T-helper 1 cell (primary cell): ENCODE measurements around the gene TRH.
A peak's percentile ranks its signal among the peaks of the same experiment; 100 is the strongest.
"Not testable (repeated sequence)": the region's sequence is repeated elsewhere in the genome, so short reads cannot be mapped to it uniquely, and the experiment has no call there.

Experiments used
- DNase-seq, 5 donors: peaks; one replicate each; pipeline ENCODE4 v3.0.0-alpha.2; 2012 to 2020

TRH gene

DNA sequence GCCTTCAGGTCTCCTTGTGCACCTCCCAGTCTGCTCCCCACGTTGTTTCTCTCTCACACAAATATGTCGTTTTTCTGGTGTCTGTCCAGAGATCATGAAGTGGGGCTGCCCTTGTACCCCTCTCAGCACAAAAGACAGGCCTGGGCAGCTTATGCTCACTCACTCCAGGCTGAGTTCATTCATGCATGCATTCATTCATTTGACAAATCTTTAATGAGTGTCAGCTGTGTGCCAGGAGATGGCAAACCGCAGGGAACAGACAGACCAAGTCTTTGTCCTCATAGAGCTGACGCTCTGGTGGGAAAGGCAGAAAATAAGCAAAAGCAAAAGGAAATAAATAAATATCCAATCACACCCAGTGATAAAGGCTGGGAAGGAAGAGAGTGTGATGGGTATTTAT, 7.6 kb upstream of the TRH start:
- DNase-seq, result no peak

DNA sequence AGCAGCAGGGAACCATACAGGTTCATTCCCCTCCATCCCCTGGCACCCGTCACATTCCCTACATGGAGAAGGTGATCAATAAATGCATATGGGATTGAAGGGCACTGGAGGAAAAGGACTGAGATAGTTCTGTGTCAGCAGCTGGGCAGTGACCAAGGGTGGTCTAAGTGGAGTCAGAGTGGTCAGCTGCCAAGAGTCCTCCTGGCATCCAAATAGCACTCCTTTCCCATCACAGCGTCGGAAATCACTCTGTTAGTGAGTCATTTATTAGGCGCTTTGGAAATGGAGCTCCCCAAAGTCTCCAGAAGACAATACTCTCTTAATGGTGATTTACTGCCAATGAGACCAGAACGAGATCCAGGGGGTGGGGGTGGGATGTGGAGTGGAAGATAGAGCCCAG, 6.8 kb upstream of the TRH start:
- DNase-seq, result no peak

DNA sequence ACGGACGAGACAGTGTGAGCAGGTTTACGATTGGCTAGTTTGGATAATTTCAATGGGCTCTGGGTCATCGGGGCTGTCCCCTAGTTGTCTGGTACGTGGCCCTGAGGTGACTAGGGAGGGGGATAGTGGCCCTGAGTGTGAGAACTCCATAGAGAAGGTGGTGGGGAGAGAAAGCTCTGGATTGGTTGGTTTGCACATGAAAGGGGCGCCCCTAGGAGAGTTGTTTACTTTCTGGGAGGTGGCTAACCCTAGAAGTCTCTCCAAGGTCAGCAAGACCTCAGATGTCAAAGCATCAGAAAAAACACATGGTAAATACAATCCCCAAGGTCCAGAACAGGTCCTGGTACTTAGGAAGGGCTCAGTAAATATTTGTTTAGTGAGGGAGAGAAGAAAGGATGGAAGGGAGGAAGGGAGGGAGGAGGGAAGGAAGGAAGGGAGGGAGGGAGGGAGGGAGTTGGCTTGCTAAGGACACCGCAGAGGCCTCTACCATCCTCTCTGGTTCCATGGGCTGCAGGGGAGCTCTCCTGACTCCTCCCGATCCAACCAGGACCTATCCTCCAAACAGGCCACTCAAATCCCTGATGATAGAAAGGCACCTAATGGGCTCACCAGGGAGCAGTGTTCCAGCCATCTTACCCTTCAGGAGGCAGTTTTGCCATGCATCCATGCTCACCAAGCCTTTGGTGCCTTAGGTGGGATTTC, 3.0 kb upstream of the TRH start:
- DNase-seq, result no peak

DNA sequence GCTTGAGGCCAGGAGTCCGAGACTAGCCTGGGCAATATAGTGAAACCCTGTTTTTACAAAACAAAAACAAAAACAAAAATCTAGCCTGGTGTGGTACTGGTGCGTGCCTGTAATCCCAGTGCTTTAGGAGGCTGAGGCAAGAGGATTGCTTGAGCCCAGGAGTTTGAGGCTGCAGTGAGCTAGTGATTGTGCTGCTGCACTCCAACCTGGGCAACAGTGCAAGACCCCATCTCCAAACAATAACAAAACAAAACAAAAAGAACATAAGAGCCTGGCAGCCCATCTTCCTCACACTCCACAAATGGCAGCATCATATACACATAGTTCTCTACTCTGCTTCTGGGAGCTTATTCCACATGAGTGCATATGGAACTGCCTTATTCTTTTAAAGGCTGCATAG, 2.2 kb upstream of the TRH start:
- DNase-seq, result no peak

DNA sequence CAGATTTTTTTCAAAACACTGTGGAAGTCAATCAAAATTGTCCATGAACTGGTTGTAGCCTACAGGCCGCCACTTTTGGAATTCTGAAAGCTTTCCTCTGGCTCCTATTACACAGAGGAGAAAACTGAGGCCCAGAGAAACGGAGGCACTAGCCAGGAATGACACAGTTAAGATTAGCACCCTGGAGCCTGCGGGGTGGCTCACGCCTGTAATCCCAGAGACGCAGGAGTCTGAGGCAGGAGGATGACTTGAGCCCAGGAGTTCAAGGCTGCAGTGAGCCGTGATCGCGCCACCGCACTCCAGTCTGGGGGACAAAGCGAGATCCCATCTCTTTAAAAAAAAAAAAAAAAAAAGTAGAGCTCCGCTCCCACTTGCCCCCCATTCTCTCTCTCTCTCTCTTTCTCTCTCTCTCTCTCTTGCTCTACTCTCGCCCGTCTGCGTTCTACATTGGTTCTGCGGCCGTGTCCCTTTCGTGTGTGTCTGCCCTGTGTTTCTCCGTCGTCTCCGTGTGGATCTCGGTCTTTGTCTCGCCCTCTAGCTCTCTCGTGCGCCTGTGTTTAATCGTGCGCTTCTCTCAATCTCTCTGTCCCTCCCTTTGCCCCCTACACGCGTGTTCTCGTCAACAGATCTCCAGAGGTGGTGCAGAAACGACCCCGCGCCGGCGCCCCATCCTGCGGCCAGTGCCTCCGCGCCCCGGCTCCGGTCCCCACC, 512 bp upstream of the TRH start:
- DNase-seq, result no peak

DNA sequence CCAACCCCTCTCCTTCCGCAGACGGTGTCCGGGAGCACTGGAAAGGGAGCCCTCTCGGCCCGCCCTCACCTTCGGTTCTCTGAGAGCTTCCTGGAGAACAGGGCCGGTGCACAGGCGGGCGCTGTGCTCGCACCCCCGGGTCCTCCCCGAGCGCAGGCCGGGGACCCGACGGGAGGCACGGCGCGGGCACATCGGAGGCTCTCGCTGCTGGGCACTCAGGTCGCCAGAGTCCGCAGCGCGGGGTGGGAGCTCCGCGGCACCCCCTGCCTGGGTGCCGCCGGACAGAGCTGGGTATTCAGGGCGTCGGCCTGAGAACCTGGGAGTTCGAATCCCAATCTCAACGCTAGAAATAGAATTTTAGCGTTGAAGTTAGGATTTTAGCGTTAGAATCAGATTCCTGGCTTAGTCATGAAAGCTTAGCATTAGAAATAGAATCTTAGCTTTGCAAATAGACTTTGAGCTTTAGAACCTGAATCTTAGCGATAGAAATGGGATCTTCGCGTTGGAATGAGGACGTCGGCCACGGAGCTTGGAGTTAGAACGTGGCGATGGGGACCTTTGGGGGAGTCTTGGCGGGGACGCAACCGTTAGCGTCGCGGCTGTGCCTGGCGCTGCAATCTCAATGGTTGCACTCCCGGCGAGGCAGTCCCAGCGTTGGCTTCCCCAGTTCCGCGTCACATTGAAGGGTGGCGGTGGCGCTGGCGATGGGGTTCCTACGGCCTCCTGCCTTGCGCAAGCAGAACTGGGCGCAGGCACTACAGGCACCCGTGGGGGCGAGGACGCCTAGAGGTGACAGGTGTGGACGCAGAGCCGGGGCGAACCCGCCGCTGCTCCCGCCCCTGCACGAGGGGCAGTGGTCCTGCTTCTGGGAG, 549 bp downstream of the TRH start:
- DNase-seq, result no peak

DNA sequence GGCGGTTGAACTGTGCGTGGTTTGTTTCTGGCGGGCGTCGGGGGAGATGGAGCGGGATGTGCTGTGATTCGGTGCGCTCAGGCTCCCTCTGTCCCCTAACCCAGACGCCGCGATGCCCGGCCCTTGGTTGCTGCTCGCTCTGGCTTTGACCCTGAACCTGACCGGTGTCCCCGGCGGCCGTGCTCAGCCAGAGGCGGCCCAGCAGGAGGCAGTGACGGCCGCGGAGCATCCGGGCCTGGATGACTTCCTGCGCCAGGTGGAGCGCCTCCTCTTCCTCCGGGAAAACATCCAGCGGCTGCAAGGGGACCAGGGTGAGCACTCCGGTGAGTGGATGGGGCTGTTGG, 1.2 kb downstream of the TRH start:
- DNase-seq, result no peak

DNA sequence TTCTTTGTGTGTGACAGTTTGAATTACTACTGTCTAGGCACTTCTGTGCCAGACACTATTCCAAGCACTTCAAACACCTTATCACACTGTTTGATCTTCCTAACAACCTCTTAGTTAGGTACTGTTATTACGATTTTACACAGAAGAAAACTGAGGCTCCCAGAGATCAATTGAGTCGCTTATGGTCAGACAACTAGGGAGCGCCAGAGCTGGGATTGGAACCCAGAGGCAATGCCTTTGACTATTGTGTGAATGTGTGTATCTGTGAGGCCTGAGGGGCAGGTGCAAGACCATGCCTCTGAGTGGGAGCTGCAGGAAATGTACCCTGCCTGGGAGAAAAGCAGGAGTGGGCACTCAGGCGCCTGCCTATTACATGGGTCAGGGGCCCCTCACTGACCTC, 1.8 kb downstream of the TRH start:
- no peak for DNase-seq

DNA sequence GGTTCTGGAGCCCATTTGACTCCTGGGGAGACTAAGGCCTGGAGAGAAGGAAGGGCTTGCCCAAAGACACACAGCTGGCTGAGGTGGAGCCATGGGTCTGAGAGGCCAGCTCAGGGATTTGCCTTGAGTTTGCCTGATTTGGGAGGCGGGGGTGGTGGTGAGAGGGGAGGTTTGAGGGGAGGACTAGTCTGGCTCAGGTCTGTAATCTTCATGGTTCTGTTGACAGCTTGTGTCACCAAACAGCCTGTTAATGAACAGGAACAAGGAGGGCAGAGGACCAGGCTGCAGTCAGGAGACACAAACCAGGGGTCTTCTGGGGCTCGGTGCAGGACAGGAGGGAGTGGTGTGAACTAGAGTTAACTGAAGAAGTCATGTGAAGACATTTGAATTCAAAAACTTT, 3.6 kb downstream of the TRH start:
- DNase-seq, result no peak

DNA sequence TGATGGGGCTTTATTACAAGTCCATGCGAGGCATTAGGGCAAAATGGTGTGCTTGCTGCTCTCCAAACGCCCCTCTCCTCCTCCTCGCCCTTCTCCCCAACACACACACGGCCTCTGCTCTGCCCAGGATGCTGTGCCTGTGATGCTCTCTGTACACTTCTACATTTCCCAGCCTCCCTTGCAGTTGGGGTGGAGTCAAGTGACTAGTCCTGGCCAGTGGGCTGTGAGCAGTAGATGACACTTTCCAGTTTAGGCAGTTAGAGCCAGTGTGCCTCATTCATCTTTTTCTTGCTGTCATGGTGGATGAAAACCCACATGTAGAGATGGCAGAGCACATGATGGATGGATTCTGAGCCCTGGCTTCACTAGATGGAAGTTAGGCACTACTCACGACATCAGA, 5.4 kb downstream of the TRH start:
- DNase-seq, result no peak

DNA sequence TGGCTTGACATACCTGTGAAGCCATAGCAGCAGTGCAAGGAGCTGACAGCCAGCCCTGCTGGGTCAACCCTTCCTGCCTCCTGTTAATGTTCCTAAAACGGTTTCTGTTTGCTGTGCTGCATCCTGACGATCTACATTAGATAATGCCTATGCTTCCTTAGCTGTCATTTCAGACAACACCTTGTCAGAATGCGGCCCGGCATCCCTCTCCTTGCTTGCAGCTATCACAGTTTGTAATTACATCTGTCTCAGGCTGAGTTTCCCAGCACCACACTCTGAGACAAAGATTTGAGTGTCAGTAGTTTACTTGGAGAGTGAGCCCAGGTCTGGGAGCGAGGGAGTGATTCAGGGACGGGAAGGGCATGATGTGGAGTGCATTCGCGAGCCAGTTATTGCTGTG, 9.0 kb downstream of the TRH start:
- no peak for DNase-seq

DNA sequence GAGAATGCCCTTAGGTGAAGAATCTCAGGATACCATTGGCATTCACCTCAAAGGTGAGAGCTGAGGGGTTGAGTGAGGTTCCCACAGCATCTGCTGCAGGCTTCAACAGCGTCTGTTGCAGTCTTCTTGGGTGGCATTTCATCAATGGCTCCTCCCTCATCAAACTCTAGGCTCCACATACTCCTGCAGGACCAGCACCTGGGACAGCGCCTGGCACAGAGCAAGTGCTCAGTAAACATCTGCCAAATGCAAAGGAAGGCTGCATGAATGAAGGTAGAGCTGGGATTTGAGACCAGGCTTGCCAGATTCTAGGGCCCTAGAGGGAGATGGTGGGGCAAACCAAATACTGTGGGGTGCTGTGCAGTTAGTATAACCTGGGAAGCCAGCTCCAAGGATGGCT, 9.6 kb downstream of the TRH start:
- DNase-seq, result no peak

DNA sequence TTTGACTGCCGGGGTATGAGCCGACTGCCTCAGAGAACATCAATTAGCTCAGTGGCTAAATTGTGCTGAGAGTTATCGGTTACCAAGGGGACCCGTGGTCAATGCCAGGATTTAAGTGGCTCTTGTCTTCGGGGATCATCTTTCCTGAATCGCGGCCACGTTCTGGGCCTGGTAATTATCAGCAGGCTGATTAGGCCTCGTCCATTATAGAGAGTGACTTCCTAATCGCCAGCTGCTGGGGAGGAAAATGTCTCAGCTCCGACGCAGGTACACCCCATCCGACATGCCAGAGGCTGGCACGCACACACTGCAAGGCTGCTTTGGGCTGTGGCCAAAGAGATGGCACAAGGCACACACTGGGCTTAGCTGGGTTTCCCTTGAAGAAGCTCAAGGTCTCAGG, 10.6 kb downstream of the TRH start:
- DNase-seq, result no peak

DNA sequence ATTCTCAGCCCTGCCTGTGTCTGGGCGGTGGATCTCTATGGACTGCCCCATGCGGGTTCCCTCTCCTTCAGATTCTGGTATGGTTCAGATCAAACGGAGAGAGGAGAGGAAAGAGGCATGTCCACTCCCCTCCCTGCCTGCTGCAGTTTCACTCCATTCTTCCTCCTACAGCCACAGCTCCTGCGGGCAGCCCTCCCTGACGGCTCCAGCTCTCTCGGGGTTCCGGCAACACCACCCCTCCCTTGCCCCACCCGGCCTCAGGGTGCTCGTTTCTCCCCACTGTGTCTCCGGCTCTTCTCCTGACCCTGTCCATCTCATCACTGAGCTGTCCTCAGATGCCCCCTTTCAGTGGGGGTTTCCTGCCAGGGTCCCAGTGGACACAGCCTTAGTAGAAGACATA, 13.9 kb downstream of the TRH start:
- no peak for DNase-seq

DNA sequence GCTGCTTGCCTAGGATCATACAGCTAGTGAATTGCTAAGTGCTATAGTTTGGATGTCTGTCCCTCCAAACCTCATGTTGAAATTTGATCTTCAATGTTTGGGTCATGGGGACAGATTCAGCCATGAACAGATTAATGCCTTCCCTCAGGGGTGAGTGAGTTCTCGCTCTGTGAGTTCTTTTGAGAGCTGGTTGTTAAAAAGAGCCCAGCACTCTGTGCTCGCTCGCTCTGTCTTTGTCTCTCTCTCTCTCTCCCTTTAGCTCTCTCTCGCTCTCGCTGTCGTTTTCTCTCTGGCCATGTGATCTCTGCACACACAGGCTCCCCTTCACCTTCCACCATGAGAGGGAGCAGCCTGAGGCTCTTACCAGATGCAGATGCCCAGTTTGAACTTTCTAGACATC, 14.9 kb downstream of the TRH start:
- no peak for DNase-seq

DNA sequence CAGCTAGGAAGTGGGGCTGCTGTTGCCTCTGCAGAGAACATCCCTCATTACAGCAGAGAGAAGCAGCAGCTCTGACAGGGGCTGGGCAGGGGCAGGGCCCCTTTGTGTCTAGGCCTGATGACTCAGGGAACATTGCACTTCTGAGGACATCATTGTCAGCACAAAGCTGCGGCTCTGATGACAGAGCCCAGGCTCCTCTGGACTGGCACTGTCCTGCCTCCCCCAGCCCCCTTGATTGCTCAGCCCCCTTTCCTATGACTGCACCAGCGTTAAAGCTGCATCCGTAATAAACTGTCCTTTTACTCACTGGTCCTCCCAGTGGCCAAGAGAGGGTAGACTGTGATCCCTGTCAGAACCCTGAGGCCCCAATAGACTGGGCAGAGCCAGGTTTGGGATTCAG, 18.3 kb downstream of the TRH start:
- DNase-seq, result no peak

DNA sequence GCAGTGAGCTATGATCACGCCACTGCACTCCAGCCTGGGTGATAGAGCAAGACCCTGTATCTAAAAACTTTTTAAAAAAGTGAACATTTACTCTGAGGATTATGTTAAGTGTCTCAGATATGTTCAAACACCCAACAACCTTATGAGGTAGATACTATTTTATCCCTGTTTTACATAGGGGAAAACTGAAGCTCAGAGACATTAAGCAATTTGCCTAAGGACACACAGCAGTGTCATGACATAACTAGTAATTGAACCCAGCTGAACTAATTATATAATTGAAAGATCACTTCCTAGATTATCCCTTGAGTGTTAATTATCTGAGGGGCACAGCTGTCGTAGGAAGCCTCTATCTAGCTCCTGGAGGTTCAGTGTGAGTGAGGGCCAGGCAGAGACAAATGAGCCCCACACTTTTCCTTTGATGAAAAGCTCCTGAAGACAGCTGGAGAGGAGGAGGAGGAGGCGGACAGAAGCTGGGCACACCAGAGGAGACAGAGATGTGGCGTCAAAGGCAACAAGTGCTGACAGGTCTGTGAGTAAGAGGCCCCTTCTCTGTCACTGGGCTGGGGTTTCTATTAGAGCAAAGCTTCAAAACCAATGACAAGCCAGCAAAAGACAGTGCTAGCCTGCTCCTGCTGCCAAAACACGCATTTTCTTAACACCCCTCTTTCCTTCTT, 20.5 kb downstream of the TRH start:
- DNase-seq, result no peak

DNA sequence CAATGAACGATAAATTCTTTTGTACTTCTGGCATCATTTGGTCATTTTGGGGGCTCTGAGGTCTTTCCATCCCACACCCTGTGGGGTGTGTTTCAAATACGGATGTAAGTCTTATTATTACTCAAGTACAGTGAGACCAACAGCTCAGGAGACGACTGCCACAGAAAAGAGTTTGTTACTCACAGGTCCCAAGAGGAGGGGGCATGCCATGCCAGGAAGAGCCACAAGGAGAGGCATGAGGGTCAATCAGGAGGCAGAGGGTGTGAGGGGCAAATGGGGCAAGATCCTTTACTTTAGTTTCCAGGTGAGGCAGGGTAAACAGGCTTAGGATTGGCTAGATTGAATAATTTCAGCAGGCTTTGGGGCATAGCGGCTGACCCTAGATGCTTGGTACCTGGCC, 21.6 kb downstream of the TRH start:
- DNase-seq, result no peak

DNA sequence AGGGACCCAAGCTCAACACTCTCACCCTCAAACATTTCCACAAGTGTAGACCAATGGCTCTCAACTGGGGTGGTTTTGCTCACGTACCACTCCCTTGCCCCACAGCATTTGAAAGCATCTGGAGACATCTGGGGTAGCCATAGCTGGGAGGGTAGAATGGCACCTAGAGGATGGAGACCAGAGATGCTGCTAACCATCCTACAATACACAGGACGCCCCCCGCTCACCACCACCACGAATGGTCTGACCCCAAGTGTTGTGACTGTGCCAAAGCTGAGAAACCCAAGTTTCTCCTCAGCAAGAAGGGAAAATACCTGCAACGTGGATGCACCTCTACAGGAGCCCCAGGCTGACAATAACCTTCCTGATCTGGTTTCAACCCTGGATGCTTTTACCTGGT, 24.7 kb downstream of the TRH start:
- not testable (repeated sequence) for DNase-seq

DNA sequence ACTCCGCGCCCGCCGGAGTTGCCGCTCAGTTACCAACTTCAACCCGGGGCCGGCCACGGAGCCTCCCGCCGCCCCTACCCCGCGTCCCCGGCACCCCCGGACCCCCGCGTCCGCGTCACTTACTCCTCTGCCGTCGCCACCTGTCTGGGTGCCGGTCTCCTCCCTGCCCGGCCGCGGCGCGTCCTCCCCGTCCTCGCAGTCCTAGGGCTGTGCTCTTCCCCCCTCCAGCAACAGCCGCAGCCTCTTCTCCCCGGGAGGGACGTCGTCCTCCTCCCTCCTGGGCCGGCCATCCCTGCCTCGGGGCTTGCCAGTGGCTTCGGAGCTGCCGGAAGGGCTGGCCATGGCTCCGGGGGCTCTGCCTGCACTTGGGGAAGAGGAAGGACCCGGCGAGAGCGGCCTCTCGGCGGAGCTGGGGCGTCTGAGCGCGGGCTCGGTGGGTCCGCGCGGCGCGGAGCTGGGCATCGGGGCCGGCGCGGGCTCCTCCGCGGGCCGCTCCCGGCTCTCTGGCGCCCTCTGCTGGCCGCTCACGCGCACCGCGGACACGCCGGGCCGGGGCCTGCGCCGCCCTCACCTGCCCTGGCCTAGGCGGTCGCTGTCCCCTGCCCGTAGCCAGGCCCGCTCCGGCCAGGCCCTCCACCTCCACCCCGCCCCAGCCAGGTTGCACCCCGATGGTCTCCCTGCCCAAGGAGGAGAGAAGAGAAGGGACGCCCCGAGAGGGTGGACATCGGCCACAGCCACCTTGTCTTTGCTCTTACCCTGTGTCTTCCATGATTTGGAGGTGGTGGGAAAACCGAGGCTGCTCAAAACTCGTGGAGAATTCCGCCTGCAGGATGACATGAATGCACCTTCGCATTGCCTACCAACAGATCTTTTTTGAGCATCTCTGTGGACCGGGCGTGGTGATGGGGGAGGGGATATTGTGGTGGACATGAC, 28.4 kb downstream of the TRH start:
- peak; percentile 27 to 67 (median 46) for DNase-seq

DNA sequence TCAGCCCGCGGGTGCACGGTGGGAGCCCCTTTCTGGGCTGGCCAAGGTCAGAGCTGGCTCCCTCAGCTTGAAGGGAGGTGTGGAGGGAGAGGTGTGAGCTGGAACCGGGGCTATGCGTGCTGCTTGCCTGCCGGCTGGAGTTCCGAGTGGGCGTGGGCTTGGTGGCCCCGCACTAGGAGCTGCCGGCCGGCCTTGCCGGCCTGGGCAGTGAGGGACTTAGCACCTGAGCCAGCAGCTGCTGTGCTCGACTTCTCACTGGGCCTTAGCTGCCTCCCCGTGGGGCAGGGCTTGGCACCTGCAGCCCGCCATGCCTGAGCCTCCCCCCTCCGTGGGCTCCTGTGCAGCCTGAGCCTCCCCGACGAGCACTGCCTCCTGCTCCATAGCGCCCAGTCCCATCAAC, 36.0 kb downstream of the TRH start:
- no peak for DNase-seq

DNA sequence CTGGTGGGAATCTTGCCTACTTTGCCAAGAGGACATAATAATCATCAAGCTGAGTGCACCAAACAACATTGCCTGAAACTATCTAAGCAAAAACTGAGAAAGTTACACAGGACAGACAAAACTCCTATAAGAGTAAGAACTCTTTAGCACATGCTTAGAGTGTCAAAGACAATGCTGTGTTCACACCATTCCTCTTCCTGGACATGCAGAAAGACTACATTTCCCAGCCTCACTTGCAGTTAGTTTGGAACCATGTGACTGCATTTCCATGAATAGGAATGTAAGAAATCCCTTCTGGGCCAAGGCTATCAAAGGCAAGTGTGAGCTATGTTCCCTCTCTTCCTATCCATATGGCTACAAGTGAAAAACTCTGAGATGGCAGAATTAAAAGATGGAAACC, 37.6 kb downstream of the TRH start:
- DNase-seq, result not testable (repeated sequence)
